T follicular helper cell (primary cell): Measurements from ENCODE around the gene RAB27A.
"Not testable (repeated sequence)": the region's sequence is repeated elsewhere in the genome, so short reads cannot be mapped to it uniquely, and the experiment has no call there.

Experiments
- DNase-seq: peaks from one replicate; pipeline ENCODE4 v3.0.0-alpha.2; 2020; ENCODE audit warnings: low read depth

RAB27A gene

GRCh38 chr15:55281517-55282228 is 7.9 kb downstream of the RAB27A start:
- DNase-seq, result no peak

GRCh38 chr15:55280589-55280988 is 9.0 kb downstream of the RAB27A start:
- DNase-seq, result peak; percentile 16

GRCh38 chr15:55279746-55280351 is 9.8 kb downstream of the RAB27A start:
- DNase-seq, result peak; percentile 42

- DNase-seq, result no peak
These were observed 10.4 kb downstream of the RAB27A start for GRCh38 chr15:55279100-55279745.

- no peak for DNase-seq
These were observed 11.9 kb downstream of the RAB27A start for GRCh38 chr15:55277715-55278114.

- DNase-seq, result peak; percentile 41
These were observed 12.5 kb downstream of the RAB27A start for GRCh38 chr15:55277116-55277564.

- DNase-seq, result no peak
These were observed 13.3 kb downstream of the RAB27A start for GRCh38 chr15:55276324-55276723.

- DNase-seq, result no peak
These were observed 19.3 kb downstream of the RAB27A start for GRCh38 chr15:55270291-55270690.

- no peak for DNase-seq
These were observed 21.4 kb downstream of the RAB27A start for GRCh38 chr15:55268176-55268695.

GRCh38 chr15:55267401-55268175 is 22.0 kb downstream of the RAB27A start:
- peak; percentile 64 for DNase-seq

- no peak for DNase-seq
These were observed 23.1 kb downstream of the RAB27A start for GRCh38 chr15:55266547-55266946.

- no peak for DNase-seq
These were observed 29.0 kb downstream of the RAB27A start for GRCh38 chr15:55260562-55261131.

- DNase-seq, result no peak
These were observed 31.7 kb downstream of the RAB27A start for GRCh38 chr15:55257938-55258337.

- no peak for DNase-seq
These were observed 32.5 kb downstream of the RAB27A start for GRCh38 chr15:55257012-55257670.

- DNase-seq, result no peak
These were observed 33.2 kb downstream of the RAB27A start for GRCh38 chr15:55256281-55257011.

GRCh38 chr15:55255714-55256113 is 33.9 kb downstream of the RAB27A start:
- no peak for DNase-seq

GRCh38 chr15:55254916-55255679 is 34.5 kb downstream of the RAB27A start:
- no peak for DNase-seq

- DNase-seq, result no peak
These were observed 36.0 kb downstream of the RAB27A start for GRCh38 chr15:55253580-55253979.

- DNase-seq, result not testable (repeated sequence)
These were observed 37.4 kb downstream of the RAB27A start for GRCh38 chr15:55252201-55252600.

- DNase-seq, result no peak
These were observed 38.7 kb downstream of the RAB27A start for GRCh38 chr15:55250941-55251340.
